ENCODE data around the gene RASGRF1. TPM values are rescaled to one million over a fixed set of nuclear protein-coding genes. Genes with fewer than 3 reads are reported as not detected.

Gene RASGRF1
- total and polyA plus RNA-seq, 9 of the 15 experiments (the other 6 are each of a cell fraction or from before 2014, with no cell fraction given), result 0.03 to 0.58 (median 0.06) TPM; not detected in 1

GRCh38 chr15:78944669-78945407, 145.7 kb downstream of the RASGRF1 start, which contains the start of gene CTSH (continued):
- TF ChIP-seq MTA3 (IDR thresholded peaks at IDR 0.05; ENCODE audit: borderline replicate concordance) (peak; percentile 76; the same call in 1 of the 2 replicates), POU5F1 (IDR thresholded peaks at IDR 0.05; ENCODE audit: borderline replicate concordance, low read depth, low read length, partially characterized antibody) (no peak), CLOCK (CRISPR knock-in tag; IDR thresholded peaks at IDR 0.05; ENCODE audit: borderline replicate concordance) (no peak), CREB5 (CRISPR knock-in tag; IDR thresholded peaks at IDR 0.05) (no peak), ZBTB49 (CRISPR knock-in tag; IDR thresholded peaks at IDR 0.05; ENCODE audit: borderline replicate concordance) (no peak), SMAD4 (CRISPR knock-in tag; conservative IDR thresholded peaks at IDR 0.05) (peak; percentile 64; the same call in 1 of the 2 replicates), ZNF75A (CRISPR knock-in tag; IDR thresholded peaks at IDR 0.05) (no peak), MTF1 (CRISPR knock-in tag; IDR thresholded peaks at IDR 0.05; ENCODE audit: borderline replicate concordance) (no peak), CEBPB (tag; IDR thresholded peaks at IDR 0.05) (no peak), ZNF121 (CRISPR knock-in tag; conservative IDR thresholded peaks at IDR 0.05) (0 out of 2 replicates have a peak, but pooled peaks have one; percentile 11), PRMT5 (CRISPR knock-in tag; IDR thresholded peaks at IDR 0.05) (no peak), KHSRP (IDR thresholded peaks at IDR 0.05) (no peak), SMAD3 (CRISPR knock-in tag; conservative IDR thresholded peaks at IDR 0.05) (0 out of 2 replicates have a peak, but pooled peaks have one; percentile 49), ETV1 (tag; conservative IDR thresholded peaks at IDR 0.05; ENCODE audit: low read depth) (no peak), KAT7 (CRISPR knock-in tag; IDR thresholded peaks at IDR 0.05; ENCODE audit: borderline replicate concordance) (no peak), ARID1B (IDR thresholded peaks at IDR 0.05) (peak; percentile 73), POLR2AphosphoS5 (IDR thresholded peaks at IDR 0.05; ENCODE audit: control insufficient read depth, insufficient read depth, low read depth, low read length) (peak; percentile 59), HNRNPL (IDR thresholded peaks at IDR 0.05; ENCODE audit: low read depth, low read length) (no peak), RHOXF2B (CRISPR knock-in tag; conservative IDR thresholded peaks at IDR 0.05) (no peak), CREM (IDR thresholded peaks at IDR 0.05; ENCODE audit: low read depth) (peak; percentile 39; the same call in 1 of the 2 replicates), SIN3B (IDR thresholded peaks at IDR 0.05; ENCODE audit: low read depth) (0 out of 2 replicates have a peak, but pooled peaks have one; percentile 33), PHF8 (IDR thresholded peaks at IDR 0.05; ENCODE audit: borderline replicate concordance, low read length) (peak; percentile 68; the same call in 1 of the 2 replicates), ZNF707 (CRISPR knock-in tag; conservative IDR thresholded peaks at IDR 0.05) (no peak)
